ENCODE data around the gene WASL.

DNA sequence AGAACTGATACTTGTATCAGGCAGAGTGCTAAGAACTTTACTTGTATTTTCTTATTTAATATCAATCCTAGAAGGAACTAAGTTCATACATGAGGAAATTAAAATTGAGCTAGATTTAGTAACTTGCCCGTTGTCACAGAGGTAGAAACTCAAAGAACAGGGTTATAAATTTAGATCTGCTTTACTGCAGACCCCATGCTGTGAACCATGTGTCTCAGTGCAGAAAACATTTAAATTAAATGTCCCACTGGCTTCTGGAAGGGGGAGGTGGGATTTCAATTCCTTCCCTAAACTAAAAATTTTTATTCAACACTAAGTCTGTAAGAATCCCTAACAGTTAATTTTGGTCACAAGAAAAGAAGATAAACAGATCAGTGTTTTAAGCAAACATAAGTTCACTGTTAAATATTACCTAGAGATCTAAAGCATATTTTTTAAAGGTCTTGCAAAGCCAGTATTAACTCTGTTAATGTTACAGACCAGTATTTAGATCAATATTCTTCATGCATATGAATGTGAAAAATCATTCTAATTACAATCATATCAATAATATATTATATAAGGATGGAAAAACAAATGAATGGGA, 23.1 kb downstream of the WASL start:
- TF ChIP-seq, protein P1, sequence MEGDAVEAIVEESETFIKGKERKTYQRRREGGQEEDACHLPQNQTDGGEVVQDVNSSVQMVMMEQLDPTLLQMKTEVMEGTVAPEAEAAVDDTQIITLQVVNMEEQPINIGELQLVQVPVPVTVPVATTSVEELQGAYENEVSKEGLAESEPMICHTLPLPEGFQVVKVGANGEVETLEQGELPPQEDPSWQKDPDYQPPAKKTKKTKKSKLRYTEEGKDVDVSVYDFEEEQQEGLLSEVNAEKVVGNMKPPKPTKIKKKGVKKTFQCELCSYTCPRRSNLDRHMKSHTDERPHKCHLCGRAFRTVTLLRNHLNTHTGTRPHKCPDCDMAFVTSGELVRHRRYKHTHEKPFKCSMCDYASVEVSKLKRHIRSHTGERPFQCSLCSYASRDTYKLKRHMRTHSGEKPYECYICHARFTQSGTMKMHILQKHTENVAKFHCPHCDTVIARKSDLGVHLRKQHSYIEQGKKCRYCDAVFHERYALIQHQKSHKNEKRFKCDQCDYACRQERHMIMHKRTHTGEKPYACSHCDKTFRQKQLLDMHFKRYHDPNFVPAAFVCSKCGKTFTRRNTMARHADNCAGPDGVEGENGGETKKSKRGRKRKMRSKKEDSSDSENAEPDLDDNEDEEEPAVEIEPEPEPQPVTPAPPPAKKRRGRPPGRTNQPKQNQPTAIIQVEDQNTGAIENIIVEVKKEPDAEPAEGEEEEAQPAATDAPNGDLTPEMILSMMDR (optimal IDR thresholded peaks at IDR 0.05 in 1 of 3, IDR thresholded peaks at IDR 0.05 in 1 of 3, conservative IDR thresholded peaks at IDR 0.05 in 1 of 3; ENCODE audit: extremely low read depth in 1 of 3, insufficient read depth in 2 of 3, low read length in 3 of 3): no peak
- no peak for TF ChIP-seq EZH2 (IDR thresholded peaks at IDR 0.05; ENCODE audit: low read length)
